HG03378 (cell line): ENCODE measurements around the gene TMEM154.

Experiments
- ATAC-seq: cut with Tn5 transposase; IDR thresholded peaks from one replicate; pipeline ENCODE4 v1.9.1; 2021; ENCODE audit warnings: mild to moderate bottlenecking, moderate library complexity; ENCODE audit not compliant: unreplicated experiment

The TMEM154 gene, protein sequence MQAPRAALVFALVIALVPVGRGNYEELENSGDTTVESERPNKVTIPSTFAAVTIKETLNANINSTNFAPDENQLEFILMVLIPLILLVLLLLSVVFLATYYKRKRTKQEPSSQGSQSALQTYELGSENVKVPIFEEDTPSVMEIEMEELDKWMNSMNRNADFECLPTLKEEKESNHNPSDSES

DNA sequence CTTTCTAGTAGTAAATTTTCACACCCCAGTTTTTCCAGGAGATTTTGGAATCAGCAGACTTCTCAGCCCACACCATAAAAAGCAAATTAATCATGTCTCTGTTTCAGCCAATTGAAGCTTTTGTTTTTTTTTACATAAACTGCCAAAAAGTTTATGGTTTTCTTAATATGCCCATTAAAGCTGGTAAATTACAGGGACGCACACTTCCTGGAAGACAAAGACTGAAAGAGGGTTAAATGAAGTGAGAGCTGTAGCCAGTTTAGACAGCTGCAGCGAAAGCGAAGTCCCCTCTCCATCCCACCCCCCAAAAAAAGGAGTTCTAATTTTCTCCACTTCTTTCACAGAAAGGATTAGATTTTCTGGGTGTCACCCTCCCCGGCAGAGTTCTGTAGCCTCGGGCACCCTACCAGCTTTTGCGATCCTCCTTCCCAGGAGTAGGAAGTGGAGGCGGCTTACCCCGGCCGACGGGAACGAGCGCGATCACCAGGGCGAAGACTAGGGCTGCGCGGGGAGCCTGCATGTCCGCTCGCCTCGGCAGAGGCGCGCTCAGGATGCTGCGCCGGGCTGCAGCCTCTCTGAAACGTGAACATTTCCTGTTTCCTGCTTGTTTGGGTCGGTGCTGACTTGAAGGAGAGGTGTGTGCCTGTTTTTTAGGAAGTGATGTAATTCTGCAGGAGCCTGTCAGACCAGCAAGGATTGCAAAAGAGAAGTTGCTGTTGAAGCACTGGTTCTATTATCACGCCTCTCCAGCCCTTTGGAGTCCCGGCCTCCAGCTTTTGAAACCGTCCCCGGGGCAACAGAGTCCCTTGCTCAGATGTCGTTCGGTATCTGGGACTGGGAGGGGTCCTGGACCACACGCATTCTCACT, at the start of gene TMEM154:
TMEM154 (minus strand) TSS at position 584 of the 868 bp plus-strand sequence; CDS start at position 520, 64 bp downstream.
- peak; percentile 70 for ATAC-seq

DNA sequence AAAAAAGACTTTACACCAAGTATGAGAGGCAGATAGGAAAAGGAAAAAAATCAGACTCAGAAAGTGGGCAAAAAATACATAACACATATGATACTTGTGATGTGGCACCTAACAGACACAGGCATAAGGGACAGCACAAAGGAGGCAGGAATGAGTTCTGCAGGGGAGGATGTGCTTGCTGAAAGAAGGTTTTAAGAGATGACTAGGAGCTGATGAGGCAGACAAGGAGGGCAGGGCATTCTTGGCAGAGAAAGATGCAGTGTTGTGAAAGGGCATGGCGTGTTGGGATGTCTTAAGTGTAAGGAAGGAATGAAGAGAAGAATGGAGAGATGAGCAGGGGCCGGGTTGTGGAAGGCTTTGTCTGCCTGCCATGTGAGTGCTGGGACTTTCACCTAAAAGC, 49.7 kb upstream of the TMEM154 start:
- no peak for ATAC-seq

DNA sequence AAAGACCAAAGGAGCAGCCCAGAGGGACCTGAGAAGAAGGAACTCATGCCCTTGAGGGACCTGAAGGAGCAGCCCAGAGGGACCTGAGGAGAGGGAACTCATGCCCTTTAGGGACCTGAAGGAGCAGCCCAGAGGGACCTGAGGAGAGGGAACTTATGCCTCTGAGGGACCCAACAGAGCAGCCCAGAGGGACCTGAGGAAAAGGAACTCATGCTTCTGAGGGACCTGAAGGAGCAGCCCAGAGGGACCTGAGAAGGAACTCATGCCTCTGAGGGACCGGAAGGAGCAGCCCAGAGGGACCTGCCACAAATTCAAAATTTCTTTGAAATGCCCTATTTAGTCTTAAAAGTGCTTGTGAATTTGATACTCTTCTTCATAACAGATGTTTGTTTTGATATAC, 48.5 kb upstream of the TMEM154 start:
- no peak for ATAC-seq

DNA sequence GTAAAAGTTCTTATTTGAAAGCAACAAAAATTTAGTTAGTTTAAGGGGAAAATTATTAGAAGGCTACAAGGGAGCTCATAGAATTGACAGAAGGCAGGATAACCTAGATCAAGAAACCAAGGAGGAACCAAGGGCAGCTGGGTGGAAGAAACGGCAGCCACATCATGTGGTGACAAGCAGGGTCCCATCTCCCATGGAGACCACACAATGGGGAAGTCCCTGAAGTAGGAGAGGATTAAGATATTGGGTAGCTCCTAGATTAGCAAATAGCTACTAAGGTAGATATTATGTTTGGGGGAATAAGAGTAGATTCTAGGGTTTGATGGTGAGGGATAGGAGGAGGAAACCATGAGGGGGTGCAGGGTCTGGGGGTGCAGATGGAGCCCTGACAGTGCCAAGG, 48.0 kb upstream of the TMEM154 start:
- ATAC-seq = no peak

DNA sequence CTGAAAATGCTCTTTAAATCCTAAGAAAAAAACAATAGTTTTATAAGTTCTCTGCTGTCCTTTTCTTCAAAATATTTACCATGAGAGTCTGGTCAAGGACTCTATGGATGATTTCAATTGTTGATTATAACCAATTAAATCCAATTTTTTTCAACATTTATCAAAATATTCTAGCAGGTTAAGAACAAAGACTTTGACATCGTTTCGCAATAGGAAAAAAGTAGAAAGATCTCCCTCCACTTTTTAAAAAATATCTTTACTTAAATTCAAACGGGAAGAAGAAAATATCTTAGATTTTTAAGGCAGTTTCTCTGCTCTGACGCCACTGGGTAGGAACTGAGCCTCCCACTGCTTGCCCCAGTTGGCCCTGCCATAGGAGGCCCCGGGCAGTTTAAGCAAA, 44.7 kb upstream of the TMEM154 start:
- no peak for ATAC-seq

DNA sequence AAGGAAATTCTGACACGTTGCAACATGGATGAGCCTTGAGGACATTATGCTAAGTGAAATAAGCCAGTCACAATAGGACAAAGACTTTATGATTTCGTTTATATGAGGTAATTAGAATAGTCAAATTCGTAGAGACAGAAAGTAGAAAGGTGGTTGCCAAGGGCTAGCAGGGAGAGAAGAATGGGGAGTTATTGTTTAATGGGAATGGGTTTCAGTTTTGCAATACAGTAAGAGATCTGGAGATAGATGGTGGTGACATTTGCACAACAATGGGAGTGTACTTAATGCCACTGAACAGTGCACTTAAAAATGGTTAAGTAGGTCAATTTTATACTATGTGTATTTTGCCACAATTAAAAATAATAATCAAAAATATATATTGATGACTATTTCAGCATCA, 43.4 kb upstream of the TMEM154 start:
- ATAC-seq = no peak

DNA sequence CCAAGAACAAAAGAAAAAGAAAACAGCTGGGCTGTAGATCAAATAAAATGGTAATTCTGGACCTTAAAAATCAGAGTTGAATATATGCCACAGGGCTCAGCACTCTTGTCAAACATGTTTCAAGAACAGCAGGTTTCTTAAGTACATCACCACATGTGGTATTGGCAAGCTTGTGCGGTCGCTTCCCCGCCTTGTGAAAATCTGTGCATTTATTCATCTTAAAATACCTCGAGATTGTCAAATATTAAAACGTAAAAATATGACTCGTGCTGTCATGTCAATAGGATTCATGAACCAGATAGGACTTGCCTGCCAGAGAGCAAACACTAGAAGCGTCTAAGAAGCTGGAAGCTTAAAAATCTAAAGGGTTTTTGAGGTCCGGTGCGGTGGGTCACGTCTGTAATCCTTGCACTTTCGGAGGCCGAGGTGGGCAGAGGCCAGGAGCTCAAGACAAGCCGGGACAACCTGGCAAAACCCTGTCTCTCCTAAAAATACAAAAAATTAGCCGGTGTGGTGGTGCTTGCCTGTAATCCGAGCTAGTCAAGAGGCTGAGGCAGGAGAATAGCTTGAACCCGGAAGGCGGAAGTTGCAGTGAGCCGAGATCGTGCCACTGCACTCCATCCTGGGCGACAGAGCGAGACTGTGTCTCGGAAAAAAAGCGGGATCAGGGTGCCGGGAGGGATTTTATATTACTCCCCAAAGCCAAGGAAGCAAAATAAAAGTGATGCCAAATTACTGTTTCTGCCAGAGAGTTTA, 40.2 kb upstream of the TMEM154 start:
- no peak for ATAC-seq

DNA sequence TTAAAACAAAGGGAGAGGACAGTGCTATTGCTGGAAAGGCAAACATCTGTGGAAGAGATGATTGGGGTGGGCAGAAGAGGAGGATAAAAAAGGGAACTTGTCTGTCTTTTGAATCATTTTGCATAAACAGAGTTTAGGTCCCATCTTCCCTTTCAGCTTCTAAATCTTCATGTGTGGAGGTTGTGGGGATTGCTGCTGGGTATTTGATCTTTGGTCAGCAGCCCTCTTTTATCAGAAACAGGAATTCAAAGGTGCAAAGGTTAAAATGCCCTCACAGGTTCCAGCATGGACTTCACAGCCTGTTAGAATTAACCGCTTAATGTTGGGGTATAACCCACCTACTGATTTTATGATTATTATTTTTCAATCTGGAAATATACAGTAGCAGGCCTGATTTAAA, 39.5 kb upstream of the TMEM154 start:
- ATAC-seq = no peak

DNA sequence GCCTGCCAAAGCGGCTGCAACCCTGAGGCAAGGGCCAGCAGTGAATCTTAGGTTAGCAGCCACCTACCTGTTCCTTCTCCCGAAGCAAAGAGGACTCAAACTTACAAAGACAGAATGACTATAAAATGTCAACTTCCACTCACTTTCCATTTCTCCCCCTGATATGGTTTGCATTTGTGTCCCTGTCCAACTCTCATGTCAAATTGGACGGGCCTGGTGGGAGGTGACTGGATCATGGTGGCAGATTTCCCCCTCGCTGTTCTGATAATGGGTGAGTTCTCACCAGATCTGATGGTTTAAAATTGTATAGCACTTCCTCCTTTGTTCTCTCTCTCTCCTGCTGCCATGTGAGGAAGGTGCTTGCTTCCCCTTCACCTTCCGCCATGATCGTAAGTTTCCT, 35.3 kb upstream of the TMEM154 start:
- ATAC-seq = no peak

DNA sequence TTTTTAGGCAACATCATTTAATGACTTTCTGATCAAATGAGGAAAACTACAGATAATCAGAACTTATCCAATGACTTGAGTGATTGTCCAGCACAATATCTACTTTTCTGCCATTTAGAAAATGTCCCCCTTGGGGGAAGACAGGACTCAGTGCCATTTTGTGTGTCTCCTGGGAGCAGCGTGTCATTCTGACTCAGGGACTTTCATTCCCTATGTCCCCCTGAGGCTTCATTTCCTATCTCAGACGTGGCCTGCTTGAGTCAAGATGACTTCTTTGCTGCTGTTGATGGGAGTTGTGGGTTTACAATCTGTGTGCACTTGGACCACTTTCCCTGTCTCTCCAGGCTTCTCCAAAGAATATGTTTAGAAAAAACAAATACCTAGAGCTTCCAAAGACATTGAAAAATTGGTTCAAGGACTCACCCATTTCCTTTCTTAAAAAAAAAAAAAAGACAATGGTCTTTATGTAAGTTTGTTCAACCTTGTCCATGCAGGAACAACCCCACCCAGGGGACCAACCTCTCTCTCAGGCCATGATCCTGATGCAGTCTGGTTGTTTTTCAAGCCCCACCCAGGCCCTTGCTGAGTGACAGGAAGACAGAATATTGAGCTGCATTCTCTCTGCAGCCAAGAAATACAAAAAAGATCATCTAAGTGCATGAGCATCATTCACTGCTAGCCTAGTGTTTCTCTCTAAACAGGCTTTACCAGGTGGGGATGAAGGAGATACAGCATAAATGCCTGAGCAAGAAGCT, 34.3 kb upstream of the TMEM154 start:
- no peak for ATAC-seq

DNA sequence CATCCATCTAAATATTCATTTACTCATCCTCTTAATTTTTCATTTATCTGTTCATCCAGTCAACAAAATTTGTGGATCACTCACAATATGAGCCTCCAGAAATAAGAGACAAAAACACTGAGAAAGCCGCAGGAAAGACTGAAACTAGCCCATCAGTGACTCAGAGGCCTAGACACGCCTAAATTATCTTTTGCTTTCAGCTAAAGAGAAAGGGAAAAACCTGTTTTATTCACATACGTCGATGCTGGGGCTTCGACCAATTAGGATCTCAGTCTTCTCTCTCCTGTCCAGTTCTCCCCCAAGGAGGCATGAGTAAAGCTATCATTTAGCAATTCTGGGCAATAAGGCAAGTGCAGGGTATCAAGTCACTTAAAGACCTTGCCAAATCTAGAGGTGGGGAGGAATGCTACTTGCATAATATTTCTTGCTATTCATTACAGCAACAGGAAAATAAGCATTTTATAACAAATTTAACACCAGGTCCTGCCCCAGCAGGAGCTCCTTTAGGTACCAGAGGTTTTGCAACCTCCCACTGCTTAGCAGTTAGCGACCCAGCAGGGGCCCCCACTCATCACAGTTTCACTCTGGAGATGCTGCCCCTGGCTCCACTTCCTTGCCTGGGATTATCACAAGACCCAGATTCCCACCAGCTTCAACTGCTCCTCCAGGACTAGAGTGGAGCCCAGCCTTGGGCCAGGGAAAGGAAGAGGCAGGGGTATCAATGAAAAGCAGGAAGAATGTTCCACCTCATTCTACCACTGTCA, 30.1 kb upstream of the TMEM154 start:
- peak; percentile 71 for ATAC-seq

DNA sequence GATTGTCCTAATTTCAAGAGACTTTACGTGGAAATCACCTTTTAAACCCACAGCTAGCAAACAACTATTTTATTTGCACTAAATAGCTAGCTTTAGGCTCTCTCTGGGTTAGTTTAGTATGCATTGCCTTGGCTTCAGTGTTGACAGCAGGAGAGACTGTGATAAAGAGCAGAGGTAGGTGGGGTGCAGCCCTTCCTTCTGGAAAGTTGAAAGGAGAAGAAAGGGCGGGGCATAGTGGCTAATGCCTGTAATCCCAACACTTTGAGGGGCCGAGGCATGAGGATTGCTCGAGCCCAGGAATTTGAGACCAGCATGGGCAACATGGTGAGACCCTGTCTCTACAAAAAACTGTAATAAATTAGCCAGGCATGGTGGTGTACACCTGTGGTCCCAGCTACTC, 29.0 kb upstream of the TMEM154 start:
- no peak for ATAC-seq

DNA sequence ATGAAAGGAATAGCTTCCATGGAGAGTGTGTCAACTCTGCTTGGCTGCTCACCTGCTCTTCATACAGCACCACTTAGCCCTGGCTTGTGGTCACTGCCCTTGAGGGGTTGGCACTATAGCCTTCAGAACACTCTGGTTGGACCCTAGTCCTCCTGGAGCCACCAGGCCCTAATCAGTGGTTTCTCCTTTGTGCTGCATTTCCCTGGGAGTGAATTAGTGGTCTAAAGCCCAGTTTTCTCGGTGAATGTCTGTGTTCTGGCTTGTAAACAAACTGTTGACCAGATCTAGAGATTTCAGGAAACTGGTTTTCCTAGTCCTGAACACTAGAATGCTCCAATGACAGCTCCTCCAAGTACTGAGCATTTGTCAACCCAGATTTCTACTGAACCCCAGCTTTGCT, 28.6 kb upstream of the TMEM154 start:
- ATAC-seq = no peak

DNA sequence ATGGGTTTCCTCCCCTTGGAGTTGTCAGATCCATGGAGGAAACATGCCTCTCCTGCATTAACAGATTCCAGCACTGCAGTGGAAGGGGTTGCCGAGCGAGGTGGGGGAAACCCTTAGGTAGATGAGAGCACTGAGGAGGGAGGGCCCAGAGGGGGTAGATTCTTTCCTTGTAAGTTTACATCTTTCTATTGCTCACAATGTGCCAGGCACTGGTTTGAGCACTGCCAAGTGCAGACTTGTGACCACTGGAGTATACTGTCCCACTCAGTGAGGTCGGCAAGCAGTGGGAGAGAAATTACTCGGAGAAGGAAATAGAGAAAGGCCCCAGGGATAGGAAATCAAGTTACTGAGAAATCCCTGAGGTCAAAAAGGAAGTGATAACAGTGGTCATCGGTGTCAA, 27.8 kb upstream of the TMEM154 start:
- ATAC-seq = no peak

DNA sequence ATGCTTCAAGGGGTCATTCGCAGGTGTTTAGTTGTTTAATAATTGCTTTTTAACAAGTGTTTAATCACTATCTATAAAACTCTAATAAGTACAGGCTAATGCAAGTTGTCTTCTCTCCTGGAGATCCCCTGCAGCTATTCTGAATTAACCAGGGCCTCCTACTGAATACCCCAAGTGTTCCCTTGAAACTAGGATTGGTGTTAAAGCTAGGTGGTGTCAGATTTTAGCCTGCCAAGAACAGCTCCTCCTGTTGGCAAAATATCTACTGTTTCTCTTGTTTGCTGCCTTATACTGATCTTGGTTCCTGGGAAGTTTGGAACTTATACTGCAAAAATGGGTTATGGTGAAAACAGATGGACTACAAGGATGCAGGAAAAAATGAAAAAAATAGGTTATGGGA, 26.1 kb upstream of the TMEM154 start:
- no peak for ATAC-seq

DNA sequence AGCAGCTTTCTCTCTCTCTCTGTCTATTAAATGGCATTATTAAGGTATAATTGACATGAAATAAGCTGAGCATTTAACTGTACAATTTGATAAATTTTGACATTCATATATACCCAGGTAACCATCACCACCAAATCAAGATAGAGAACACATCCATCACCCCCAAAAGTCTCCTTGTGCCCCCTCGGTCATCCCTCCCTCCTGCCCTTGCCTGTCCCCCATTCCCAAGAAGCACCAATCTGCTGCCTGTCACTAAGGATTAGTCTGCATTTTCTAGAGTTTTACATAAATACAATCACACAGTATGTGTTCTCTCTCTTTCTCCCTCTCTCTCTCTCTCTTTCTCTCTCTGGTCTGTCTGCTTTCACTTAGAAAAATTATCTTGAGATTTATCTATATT, 25.0 kb upstream of the TMEM154 start:
- no peak for ATAC-seq

DNA sequence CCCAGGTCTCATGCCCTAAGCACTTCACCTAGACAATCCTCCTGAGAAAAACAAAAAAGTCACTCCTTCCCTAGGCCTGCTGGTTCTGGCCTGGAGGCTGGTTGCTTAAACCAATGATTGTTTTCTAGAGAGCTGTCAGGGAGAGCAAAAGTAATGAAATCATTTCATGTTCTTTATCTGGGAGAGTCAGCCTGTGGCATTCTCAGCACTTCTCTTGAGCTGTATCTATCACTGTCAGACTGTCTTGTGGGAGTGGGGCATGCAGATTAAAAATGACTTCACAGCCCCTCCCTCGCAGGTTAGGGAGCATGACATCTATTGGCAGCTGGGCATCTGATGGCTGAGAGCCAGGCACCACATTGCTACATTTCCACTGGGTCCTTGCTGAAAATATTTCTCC, 20.4 kb upstream of the TMEM154 start:
- ATAC-seq = no peak

DNA sequence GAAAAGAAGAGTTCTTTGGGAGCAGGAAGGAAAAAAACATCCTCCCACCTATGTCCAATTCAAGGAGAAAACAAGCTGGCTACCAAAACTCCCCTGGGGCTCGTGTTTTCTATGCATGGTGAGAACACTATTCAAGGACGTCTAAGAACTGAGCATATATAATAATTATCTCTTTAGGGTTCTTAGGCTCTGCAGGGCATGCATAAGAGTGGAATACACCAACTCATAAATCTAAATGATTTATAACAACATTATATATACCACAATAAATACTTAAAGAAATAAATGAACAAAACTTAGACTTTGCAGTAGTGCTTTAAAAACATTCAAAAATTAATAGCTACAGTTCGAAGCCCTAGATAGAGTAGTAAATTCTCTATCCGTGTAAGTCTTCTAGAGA, 19.5 kb upstream of the TMEM154 start:
- ATAC-seq = no peak

DNA sequence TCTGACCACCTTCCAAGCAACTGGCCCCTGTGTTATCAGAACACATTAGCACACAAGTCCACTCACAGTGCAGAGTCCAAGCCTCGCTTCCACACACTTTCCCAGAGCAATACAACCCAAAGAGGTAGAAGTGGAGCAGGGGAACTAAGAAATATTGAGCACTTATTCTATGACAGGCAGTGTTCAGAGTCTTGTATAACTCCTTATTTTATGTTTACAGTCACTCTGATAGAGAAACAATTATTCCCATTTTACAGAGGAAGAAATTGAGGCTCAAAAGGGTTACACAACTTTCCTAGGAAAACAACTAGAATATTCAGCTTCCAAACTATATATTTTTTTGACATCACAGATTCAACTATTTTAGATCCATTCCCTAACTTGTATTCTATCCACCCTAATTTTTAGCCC, 18.3 kb upstream of the TMEM154 start:
- ATAC-seq = no peak

DNA sequence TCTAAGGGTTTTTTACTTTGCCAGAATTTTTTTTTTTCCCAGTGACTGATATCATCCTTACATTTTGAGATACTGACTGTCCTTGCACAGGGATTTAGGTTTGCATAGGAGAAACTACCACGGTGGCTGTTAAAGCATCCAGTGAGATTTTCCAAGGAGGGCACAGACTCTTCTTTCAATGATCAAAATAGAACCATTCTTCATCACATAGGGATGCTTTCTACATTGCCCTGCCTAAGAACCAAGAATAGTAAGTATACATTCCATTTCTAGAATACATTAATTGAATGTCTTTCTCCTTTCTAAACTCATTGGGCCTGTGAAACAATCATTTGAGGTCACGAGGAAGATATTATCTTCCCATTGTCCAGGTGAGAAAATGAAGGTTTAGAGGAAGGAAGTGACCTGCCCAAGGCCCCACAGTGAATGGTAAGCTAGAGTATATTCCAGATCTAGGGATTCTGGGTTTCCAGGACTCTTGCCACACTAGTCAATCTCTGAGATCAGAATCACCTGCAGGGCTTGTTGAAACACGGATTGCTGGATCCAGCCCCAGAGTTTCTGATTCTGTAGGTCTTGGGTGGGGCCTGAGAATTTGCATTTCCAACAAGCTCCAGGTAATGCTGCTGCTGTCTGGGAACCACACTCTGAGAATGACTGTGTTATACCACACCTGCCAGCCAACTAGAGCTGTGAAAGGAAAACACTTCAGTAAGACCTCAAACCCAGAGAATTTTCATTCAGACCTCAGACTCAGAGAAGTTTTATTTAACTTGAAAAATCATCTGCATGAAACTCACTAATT, 17.7 kb upstream of the TMEM154 start:
- peak; percentile 36 for ATAC-seq
